ENCODE measurements around the gene CNTFR. TPM values are rescaled to one million over a fixed set of nuclear protein-coding genes. Genes with fewer than 3 reads are reported as not detected.

The CNTFR gene
- total and polyA plus RNA-seq, 9 donors = 22.1 to 88.6 (median 61.2) TPM

- Histone ChIP-seq H3K4me3 (ENCODE audit: low read length) (peak overlapping the region; percentile 7), H3K27ac (ENCODE audit: low read length) (peak overlapping the region; percentile 9), H3K36me3 (ENCODE audit: control insufficient read depth, insufficient read depth, low read length) (no peaks in the 10 kb centered on the region), H3K9me3 (replicated peaks; ENCODE audit: control insufficient read depth, low read depth, low read length) (no peaks in the 10 kb centered on the region), H3K4me1 (ENCODE audit: control insufficient read depth, insufficient read depth, low read length) (peaks cover 53% of the 10 kb centered on the region), H3K27me3 (ENCODE audit: control insufficient read depth, insufficient read depth, low read length) (peaks cover 78% of the 10 kb centered on the region)
- 2% methylated on average over 47 of the region's 60 CpGs for WGBS (ENCODE audit: insufficient coverage)
- DNase-seq = peak; percentile 90
Observed at GRCh38 chr9:34591248-34591916, 1.9 kb upstream of the CNTFR start.

GRCh38 chr9:34590381-34591247, 1.1 kb upstream of the CNTFR start:
- Histone ChIP-seq H3K27ac (ENCODE audit: low read length) (no peak overlapping the region), H3K4me3 (ENCODE audit: low read length) (peak overlapping the region; percentile 55), H3K27me3 (ENCODE audit: control insufficient read depth, insufficient read depth, low read length) (peaks cover 86% of the 10 kb centered on the region), H3K9me3 (replicated peaks; ENCODE audit: control insufficient read depth, low read depth, low read length) (no peaks in the 10 kb centered on the region), H3K4me1 (ENCODE audit: control insufficient read depth, insufficient read depth, low read length) (peaks cover 61% of the 10 kb centered on the region), H3K36me3 (ENCODE audit: control insufficient read depth, insufficient read depth, low read length) (no peaks in the 10 kb centered on the region)
- WGBS (ENCODE audit: insufficient coverage) = 15% methylated on average over 16 of the region's 40 CpGs
- peak; percentile 70 for DNase-seq

GRCh38 chr9:34588671-34589635, 571 bp downstream of the CNTFR start:
- Histone ChIP-seq H3K4me1 (ENCODE audit: control insufficient read depth, insufficient read depth, low read length) (peaks cover 58% of the 10 kb centered on the region), H3K9me3 (replicated peaks; ENCODE audit: control insufficient read depth, low read depth, low read length) (no peaks in the 10 kb centered on the region), H3K36me3 (ENCODE audit: control insufficient read depth, insufficient read depth, low read length) (no peaks in the 10 kb centered on the region), H3K27me3 (ENCODE audit: control insufficient read depth, insufficient read depth, low read length) (peaks cover 94% of the 10 kb centered on the region), H3K4me3 (ENCODE audit: low read length) (peak overlapping the region; percentile 55), H3K27ac (ENCODE audit: low read length) (peak overlapping the region; percentile 13)
- 1% methylated on average over 65 of the region's 86 CpGs for WGBS (ENCODE audit: insufficient coverage)
- peak; percentile 56 for DNase-seq

GRCh38 chr9:34587271-34587670, 2.3 kb downstream of the CNTFR start:
- H3K9me3 ChIP-seq (replicated peaks; ENCODE audit: control insufficient read depth, low read depth, low read length) = no peaks in the 10 kb centered on the region
- H3K4me3 ChIP-seq (ENCODE audit: low read length) = no peak overlapping the region
- peaks cover 94% of the 10 kb centered on the region for H3K27me3 ChIP-seq (ENCODE audit: control insufficient read depth, insufficient read depth, low read length)
- no peak for DNase-seq
- H3K27ac ChIP-seq (ENCODE audit: low read length) = no peak overlapping the region
- no peaks in the 10 kb centered on the region for H3K36me3 ChIP-seq (ENCODE audit: control insufficient read depth, insufficient read depth, low read length)
- H3K4me1 ChIP-seq (ENCODE audit: control insufficient read depth, insufficient read depth, low read length) = peaks cover 44% of the 10 kb centered on the region
- WGBS (ENCODE audit: insufficient coverage) = 49% methylated on average over 2 of the region's 2 CpGs

- H3K4me3 ChIP-seq (ENCODE audit: low read length) = no peak overlapping the region
- H3K27ac ChIP-seq (ENCODE audit: low read length) = no peak overlapping the region
- peaks cover 90% of the 10 kb centered on the region for H3K27me3 ChIP-seq (ENCODE audit: control insufficient read depth, insufficient read depth, low read length)
- no peaks in the 10 kb centered on the region for H3K9me3 ChIP-seq (replicated peaks; ENCODE audit: control insufficient read depth, low read depth, low read length)
- H3K4me1 ChIP-seq (ENCODE audit: control insufficient read depth, insufficient read depth, low read length) = peaks cover 35% of the 10 kb centered on the region
- no peaks in the 10 kb centered on the region for H3K36me3 ChIP-seq (ENCODE audit: control insufficient read depth, insufficient read depth, low read length)
- WGBS (ENCODE audit: insufficient coverage) = 33% methylated on average over 5 of the region's 11 CpGs
- DNase-seq = no peak
Observed at GRCh38 chr9:34585946-34586669, 3.4 kb downstream of the CNTFR start.

- H3K9me3 ChIP-seq (replicated peaks; ENCODE audit: control insufficient read depth, low read depth, low read length) = no peaks in the 10 kb centered on the region
- WGBS (ENCODE audit: insufficient coverage) = 85% methylated on average over 4 of the region's 5 CpGs
- no peaks in the 10 kb centered on the region for H3K36me3 ChIP-seq (ENCODE audit: control insufficient read depth, insufficient read depth, low read length)
- H3K4me3 ChIP-seq (ENCODE audit: low read length) = no peak overlapping the region
- H3K4me1 ChIP-seq (ENCODE audit: control insufficient read depth, insufficient read depth, low read length) = peaks cover 25% of the 10 kb centered on the region
- no peak overlapping the region for H3K27ac ChIP-seq (ENCODE audit: low read length)
- no peak for DNase-seq
- H3K27me3 ChIP-seq (ENCODE audit: control insufficient read depth, insufficient read depth, low read length) = peaks cover 90% of the 10 kb centered on the region
Observed at GRCh38 chr9:34584970-34585369, 4.6 kb downstream of the CNTFR start.

GRCh38 chr9:34582787-34583186, 6.7 kb downstream of the CNTFR start:
- Histone ChIP-seq H3K9me3 (replicated peaks; ENCODE audit: control insufficient read depth, low read depth, low read length) (no peaks in the 10 kb centered on the region), H3K36me3 (ENCODE audit: control insufficient read depth, insufficient read depth, low read length) (no peaks in the 10 kb centered on the region), H3K27ac (ENCODE audit: low read length) (no peak overlapping the region), H3K4me3 (ENCODE audit: low read length) (no peak overlapping the region), H3K4me1 (ENCODE audit: control insufficient read depth, insufficient read depth, low read length) (peaks cover 32% of the 10 kb centered on the region), H3K27me3 (ENCODE audit: control insufficient read depth, insufficient read depth, low read length) (peaks cover 92% of the 10 kb centered on the region)
- no CpG with 5 or more reads among the region's 5 CpGs for WGBS (ENCODE audit: insufficient coverage)
- no peak for DNase-seq

GRCh38 chr9:34581318-34581717, 8.2 kb downstream of the CNTFR start:
- H3K4me1 ChIP-seq (ENCODE audit: control insufficient read depth, insufficient read depth, low read length) = peaks cover 42% of the 10 kb centered on the region
- no peak overlapping the region for H3K4me3 ChIP-seq (ENCODE audit: low read length)
- peaks cover 91% of the 10 kb centered on the region for H3K27me3 ChIP-seq (ENCODE audit: control insufficient read depth, insufficient read depth, low read length)
- no peaks in the 10 kb centered on the region for H3K36me3 ChIP-seq (ENCODE audit: control insufficient read depth, insufficient read depth, low read length)
- no CpG with 5 or more reads among the region's 3 CpGs for WGBS (ENCODE audit: insufficient coverage)
- no peak overlapping the region for H3K27ac ChIP-seq (ENCODE audit: low read length)
- DNase-seq = no peak
- H3K9me3 ChIP-seq (replicated peaks; ENCODE audit: control insufficient read depth, low read depth, low read length) = no peaks in the 10 kb centered on the region

- 42% methylated on average over 6 of the region's 8 CpGs for WGBS (ENCODE audit: insufficient coverage)
- H3K9me3 ChIP-seq (replicated peaks; ENCODE audit: control insufficient read depth, low read depth, low read length) = no peaks in the 10 kb centered on the region
- H3K27me3 ChIP-seq (ENCODE audit: control insufficient read depth, insufficient read depth, low read length) = peaks cover 88% of the 10 kb centered on the region
- H3K27ac ChIP-seq (ENCODE audit: low read length) = no peak overlapping the region
- DNase-seq = no peak
- no peak overlapping the region for H3K4me3 ChIP-seq (ENCODE audit: low read length)
- peaks cover 39% of the 10 kb centered on the region for H3K4me1 ChIP-seq (ENCODE audit: control insufficient read depth, insufficient read depth, low read length)
- H3K36me3 ChIP-seq (ENCODE audit: control insufficient read depth, insufficient read depth, low read length) = no peaks in the 10 kb centered on the region
Observed at GRCh38 chr9:34580358-34580757, 9.2 kb downstream of the CNTFR start.

All from muscle of leg (tissue), 11 donors.